HG02798 (cell line): Measurements from ENCODE around the gene LRRC63.
"Not testable (repeated sequence)": the region's sequence is repeated elsewhere in the genome, so short reads cannot be mapped to it uniquely, and the experiment has no call there.

Experiments used
- ATAC-seq: cut with Tn5 transposase; IDR thresholded peaks from one replicate; pipeline ENCODE4 v1.9.1; 2021; ENCODE audit warnings: mild to moderate bottlenecking; ENCODE audit not compliant: unreplicated experiment, poor library complexity

Gene LRRC63

DNA sequence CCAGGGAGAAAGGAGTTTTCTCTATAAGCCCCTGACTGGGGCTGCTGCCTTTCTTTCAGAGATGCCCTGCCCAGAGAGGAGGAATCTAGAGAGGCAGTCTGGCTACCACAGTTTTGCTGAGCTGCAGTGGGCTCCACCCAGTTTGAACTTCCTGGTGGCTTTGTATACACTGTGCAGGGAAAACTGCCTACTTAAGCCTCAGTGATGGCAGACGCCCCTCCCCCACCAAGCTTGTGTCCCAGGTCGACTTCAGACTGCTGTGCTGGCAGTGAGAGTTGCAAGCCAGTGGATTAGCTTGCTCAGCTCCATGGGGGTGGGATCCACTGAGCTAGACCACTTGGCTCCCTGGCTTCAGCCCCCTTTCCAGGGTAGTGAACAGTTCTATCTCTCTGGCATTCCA is 8.5 kb downstream of the LRRC63 start:
- not testable (repeated sequence) for ATAC-seq

DNA sequence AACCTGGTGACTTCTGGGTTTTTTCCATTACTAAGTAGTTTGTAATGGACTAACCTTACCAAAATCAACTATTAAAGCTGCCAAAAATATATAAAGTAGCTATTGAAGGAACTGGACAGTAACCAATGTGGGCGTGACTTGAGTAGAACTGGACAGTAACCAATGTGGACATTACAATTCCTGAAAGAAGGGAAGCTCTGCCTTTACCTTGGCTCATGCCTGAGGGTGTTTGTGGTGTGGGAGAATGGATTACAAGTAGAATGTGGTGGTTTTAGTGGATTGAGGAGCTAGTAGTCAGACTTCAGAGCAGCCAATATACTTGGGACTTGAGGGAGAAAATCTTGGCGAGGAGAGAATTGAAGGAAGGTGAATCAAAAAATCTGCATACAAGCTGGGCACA is 17.5 kb downstream of the LRRC63 start:
- ATAC-seq = no peak

DNA sequence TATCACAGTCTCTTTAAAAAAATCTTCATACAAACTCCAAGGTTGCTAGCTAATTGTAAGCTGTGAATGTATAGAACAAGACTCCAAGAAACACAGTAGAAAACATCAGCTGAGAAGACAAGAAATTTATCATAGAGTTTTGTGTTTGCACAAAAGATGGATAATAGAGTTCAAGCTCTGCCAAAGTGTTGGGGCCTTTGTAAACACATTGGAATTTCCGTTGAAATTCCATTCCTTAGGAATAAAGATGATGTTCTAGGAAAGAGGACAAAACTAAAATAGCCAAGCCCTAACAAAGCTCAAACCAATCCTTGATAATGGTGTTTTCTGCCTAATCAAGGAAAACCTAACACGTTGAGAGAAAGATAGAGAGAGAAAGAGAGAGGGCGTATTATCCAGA is 20.6 kb downstream of the LRRC63 start:
- ATAC-seq = no peak

DNA sequence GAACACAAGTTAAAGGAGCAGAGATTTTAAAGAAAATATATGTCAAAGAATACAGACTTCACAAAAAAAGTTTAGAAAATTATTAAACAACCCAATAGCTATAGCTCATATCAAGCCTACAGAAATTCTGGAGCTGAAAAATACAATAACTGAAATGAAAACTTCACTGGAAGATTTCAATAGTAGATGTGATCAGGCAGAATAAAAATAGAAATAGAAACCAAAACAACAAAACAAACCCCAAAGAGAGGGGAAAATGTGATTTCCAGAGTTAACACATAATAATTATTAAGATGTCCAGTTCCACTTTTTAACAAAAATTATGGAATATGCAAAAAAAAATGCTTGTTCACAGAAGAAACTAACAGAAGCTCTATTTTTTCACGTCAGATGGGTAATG is 23.6 kb downstream of the LRRC63 start:
- no peak for ATAC-seq

DNA sequence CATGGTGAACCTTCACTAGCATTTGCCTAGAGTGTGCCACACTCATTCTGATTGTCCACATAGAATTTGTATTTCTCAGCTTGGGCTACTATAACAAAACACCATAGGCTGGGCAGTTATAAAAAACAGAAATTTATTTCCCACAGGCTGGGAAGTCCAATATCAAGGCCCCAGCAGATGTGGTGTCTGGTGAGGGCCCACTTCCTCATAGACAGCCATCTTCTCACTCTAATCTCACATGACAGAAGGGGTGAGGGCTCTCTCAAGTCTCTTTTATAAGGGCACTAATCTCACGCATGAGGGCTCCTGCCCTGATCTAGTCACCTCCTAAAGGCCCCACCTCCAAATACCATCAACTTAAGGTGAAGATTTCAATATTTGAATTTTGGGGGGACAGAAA is 53.6 kb downstream of the LRRC63 start:
- no peak for ATAC-seq

DNA sequence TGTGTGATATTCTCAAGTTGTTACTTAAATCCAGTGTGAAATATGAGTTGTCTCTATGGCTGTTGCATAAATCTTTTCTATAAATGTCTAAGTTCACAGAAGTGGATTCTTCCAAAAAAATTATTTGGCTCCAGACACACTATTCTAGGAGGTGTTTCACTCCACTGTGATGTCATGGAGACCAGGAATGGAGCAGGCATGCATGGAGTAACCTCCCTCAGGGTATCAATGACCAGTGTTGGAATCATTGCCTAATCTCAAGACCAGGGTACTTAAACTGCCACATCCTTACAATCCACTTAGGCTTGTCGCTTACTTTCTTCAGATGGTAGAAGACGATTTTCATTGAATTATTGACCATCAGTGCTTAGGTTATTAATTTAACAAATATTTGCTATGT is 55.4 kb downstream of the LRRC63 start:
- no peak for ATAC-seq

DNA sequence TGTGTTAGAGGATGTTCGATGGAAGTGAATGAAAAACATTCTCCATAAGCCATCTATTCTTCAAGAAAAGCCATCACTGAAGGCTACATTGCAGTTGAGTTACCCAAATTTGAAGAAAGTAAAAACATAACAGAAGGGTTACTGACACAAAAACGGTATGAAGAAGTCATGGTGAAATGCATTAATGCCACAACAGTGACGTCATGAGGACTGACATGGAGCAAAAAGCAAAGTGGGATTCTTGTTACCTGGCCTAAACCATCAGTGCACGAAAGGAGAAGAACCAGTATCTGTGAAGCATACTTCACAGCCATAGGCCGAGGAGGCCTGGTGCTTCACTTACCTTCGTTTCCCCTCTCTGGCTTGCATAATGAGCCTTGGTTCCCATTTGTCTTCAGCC is 58.7 kb downstream of the LRRC63 start:
- ATAC-seq = no peak

DNA sequence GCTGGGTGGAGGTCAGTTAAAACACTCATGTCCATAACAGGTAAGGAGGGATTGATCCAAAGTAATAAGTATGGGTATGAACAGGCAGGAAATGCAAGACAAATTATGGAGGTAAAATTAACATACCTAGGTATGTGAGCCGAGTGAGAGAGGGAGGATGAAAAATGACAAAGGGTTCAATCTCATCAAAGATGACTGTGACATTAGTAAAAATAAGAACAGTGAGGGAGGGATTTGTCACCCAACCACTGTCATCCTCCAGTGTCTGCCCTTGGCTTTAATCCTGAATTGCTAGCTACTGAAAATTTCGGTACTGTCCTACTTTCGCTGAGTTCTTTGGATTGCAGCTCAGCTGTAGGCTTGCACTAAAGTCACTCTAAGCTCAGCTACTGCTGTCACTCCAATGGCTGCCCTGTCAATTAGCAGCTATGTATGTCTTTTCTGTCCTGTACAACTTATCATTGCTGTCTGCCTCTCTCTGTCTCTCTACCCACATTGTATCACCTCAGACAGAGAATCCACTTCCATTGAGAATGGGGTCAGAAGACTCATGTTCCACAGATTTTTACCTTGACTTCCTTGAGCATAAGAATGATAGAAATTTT is 62.5 kb downstream of the LRRC63 start:
- ATAC-seq = no peak

DNA sequence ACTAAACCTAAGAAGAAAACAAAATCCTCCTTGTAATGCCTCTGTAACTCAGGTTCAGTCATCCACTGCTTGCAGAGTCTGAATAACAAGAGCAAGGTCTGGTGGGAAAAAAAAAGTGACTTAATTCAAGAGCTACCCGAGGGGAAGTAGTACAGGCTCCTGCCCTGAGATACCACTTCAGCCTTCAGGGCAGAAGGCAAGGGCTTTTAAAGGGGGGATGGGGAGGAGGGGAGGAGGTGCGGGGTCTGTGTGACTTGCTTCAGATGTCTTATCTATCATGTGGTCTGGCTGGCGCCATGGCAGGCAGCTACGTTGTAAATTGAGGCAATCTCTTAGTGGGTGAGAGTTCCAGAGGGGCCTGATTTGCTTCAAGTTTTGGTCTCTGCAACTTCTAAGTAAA is 66.7 kb downstream of the LRRC63 start:
- ATAC-seq = no peak

DNA sequence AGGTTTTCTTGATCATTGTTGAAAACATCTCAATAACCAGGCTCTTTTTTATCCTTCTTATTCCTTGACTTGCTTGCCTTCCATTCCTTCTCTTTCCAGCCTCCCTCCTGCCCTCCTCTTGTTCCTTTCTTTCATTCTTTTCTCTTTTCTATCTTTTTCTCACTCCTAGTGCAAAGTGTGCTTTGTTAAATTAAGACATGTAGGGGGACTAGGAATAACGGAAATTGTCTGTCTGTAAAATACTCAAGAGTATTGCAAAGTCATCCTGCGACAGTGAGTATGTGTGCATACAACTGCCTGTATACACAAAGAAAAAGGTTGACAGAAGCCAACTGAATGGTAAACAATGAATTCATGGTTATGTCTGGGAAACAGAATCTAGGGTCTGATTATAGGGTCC is 70.1 kb downstream of the LRRC63 start:
- no peak for ATAC-seq

DNA sequence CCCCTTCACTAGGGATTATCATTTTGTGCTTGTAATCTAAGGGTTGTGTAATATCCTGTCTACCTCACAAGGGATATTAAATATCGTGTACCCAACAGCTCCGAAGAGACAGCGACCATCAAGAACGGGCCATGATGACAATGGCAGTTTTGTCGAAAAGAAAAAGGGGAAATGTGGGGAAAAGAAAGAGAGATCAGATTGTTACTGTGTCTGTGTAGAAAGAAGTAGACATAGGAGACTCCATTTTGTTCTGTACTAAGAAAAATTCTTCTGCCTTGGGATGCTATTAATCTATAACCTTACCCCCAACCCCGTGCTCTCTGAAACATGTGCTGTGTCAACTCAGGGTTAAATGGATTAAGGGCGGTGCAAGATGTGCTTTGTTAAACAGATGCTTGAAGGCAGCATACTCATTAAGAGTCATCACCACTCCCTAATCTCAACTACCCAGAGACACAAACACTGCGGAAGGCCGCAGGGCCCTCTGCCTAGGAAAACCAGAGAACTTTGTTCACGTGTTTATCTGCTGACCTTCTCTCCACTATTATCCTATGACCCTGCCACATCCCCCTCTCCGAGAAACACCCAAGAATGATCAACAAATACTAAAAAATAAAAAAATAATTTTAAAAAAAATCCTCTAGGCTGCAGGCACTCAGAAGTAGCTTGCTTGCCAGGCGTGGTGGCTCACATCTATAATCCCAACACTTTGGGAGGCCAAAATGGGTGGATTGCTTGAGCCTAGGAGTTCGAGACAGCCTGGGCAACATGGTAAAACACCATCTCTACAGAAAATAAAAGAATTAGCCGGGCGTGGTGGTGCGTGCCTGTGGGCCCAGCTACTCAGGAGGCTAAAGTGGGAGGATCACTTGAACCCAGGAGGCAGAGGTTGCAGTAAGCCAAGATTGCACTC is 72.4 kb downstream of the LRRC63 start:
- not testable (repeated sequence) for ATAC-seq

DNA sequence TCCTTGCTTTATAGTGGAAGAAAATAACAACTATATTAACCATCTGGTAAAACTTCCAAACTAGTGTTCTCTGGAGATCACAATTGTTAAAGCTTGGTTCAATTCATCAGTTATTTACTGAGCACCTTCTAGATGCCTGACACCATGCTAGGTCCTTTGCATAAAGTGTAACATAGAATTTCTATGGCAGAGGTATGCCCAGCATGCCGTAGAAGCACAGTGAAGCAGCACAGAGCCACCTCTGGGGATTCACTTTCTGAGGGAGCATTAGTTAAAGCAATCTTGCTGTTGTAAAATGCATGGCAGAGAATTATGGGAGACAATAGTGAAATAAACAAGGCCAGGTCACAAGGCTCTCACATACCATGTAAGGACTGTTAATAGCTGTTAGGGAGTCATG is 75.2 kb downstream of the LRRC63 start:
- no peak for ATAC-seq

DNA sequence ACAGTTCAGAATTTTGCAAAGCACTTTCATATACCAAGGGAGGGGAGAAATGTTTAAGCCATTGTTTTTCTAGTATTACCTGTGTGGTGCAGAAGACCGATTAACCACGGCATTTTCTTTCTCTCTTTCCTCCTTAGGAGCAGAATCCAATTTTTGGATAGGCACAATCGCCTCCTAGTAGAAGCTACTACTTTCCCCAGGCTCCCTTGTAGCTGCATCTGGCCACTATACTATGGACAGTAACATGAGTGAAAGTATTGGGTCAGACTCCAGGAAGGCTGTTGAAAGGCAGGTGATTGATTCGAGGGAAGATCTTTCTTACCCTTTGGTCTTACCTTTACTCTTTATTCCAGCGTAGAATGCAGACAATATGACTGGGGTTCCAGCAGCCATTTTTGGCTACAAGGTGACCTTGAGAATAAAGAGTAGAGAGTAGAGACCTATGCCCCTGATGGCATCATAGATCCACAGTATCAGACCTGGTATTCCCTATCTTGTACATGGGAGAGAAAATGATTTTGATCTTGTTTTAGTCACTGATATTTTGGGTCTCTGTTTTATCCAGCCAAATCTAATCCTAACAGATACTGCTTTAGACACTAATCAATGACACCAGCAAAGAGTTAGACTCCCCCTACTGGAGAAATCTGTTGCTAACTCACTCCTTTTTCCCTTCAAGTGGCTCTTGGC is 77.0 kb downstream of the LRRC63 start:
- ATAC-seq = no peak

DNA sequence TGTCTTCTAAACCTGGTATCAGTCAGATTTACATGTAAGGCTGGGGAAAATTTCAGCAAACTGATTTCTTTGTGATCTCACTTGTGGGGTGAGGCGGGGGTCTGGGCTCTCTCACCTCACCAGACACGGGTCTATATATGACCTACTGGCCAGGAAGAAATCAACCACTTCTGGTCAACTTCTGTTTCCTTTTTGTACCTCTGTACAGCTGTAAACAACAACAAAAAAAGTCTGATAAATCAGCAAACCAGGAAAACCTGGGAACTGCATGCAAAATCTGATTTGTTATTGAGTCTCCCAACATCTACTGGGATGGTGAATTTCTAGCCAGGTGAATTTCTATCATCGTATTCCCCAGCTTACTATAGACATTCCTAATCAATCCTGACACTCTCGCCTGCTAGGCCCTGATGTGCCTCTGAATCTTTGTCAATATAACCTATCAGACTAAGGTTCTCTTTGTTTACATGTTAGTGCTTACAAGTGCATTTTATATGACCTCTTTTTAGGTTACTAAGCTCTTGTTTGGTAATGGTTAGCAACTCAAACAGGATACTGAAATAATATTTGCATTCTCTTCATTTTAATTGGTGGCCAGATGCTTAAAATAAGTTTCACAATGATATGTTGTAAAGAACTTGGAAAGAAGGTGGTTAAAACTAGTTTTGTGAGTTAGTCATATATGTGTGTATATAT is 77.7 kb downstream of the LRRC63 start:
- no peak for ATAC-seq

DNA sequence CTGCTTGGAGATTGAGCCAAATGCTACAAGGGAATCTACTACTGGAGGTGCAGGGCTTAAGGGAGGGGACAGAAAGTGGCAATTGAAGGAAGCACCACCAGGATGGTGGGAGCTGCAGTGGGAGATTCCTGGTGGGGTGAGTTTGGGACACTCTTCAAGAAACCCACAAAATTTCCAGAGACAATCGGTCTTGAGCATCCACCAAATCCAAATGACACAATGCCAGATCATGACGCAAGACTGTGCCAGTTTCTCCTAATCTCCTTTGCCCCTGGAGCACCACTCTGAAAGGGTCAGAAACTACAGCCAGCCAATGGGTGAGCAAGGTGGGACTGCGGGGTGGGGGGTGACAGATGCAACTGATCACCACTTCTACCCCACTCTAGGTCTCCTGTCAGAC is 78.7 kb downstream of the LRRC63 start:
- ATAC-seq = no peak

DNA sequence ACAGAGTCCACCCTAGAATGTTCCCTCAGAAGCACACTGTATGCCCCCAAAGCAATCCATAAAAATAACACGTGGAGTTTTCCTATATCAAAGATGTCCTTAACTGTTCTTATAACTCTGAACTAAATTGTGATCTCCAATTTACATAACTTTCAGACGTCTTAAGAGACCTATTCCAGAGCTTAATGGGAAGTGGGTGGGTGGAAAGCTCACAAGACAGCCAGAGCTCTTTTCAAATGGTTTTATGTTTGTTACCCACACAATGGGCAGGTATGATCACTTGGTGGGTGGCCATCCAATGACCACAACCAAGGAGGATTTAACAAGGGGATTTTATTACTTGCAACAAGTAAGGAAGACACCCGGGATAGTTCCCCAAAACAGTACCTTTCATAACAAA is 81.7 kb downstream of the LRRC63 start:
- no peak for ATAC-seq

DNA sequence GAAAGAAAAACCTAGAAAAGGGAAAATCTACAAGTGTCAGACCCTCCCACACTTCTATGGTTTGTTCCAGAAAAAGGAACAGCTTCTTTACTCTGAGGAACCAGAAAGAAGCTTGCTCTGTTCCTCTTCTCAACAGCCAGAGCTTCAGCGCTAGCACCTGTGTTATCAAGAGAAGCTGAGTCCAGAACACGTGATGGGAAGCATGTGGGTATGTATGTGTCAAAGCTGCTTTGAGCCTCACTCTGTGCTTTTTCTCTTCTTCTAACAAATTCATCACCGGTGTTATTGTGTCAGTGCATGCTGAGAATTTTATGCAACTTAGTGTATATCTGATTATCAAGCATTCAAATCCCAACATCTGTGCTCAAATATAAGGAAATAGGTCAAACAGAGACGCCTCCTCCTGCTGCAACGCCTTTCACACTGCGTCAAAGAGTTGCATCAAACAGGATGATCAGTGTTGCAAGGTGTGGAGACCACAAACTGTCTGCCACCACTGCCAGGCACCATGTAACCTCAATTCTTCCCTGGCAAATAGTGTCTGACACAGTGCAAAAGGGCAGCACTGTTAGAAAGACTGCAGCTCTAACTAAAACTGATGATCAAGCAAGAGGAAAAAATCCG is 83.9 kb downstream of the LRRC63 start:
- peak; percentile 81 for ATAC-seq

DNA sequence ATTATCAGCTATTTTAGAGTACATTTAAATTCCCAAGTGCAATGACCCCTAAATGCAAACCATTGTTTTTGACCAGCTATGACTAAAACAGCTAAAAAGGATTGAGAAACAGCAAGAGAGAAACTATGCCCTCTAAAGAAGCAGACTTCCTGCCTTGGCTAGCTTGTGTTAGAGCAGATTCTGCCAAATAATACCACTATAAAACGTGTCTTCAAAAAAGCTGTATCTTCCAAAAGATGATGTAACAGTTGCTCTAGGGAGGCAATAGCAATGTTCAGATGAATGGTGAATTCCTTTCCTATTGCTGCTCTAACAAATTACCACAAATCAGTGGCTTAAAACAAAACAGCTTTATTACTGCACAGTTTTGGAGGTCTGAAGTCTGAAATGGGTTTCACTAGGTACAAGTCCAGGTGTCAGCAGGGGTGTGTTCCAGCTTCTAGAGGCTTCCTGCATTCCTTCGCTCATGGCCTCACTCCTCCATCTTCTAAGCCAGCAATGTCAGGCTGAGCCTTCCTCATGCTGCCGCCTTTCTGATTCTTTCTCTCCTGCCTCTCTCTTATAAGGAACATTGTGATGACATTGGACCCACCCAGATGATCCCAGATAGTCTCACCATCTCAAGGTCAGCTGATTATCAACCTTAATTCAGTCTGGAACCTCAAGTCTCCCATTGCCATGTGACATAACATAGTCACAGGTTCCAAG is 84.5 kb downstream of the LRRC63 start:
- ATAC-seq = peak; percentile 37

DNA sequence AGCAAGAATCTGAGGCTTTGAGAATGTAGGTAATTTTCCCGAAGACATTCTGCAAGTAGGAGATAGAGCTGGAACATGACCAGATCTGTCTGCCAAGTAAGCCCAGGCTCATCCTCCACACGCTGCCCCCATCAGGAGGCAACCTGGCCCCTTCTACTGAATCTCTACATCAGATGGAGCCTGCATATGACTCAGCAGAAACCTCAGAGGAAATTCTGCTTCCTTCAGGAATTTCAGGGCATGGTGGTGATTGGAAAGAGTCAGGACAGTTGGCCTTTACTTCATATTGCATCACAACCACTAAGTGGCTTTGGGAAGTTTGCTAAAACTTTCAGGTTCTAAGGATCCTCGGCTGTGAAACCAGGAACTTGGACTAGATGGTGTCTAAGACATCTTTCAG is 85.2 kb downstream of the LRRC63 start:
- ATAC-seq = no peak

DNA sequence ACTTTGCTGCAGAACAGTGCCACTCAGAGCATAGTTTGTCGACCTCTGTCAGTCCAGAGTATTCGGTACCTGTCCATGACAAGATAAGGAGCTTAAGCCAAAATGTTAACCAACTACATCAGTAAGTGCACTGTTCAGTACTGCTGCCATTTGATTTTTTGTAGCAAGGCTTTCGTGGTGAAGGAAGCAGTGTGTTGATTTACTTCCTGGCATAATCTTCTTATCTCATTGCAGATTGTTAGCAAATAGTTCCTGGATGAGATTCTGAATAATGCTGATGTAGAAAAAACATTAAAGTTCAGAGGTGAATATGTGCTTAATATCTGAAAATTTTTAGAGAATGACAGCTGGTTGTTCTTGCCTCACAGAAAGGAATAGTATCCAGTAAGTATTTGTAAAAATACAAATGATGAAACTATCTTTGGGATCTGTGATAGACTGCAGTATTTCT is 85.7 kb downstream of the LRRC63 start:
- ATAC-seq = no peak
